Measurements from ENCODE around the gene VMO1. TPM values are rescaled to one million over a fixed set of nuclear protein-coding genes. Genes with fewer than 3 reads are reported as not detected.

VMO1 gene
- polyA plus RNA-seq, 1 donor from 2014 or later: 1.6 TPM

DNA sequence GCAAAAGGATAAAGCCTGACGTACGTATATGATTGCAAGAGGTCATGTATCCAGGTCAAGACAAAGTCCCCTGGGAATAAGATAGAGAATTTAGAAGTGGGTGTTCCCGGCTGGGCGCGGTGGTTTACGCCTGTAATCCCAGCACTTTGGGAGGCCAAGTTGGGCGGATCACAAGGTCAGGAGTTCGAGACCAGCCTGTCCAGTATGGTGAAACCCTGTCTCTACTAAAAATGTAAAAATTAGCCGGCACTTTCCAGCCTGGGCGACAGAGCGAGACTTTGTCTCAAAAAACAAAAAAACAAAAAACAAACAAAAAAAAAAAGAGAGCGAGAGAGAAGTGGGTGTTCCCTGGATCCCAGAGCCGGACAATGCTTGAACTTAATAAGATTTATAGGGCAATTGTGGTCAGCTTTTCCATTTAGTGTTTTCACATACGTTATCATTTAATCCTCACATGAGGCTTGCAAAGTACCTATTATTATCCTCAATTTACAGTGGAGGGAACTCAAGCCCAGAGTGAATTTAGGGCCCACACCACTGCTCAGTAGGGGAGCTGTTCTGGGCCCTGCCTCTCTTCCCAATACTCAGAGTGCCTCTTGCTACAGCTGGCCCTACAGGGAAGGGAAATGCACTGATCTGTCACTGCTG lies 2.1 kb upstream of the VMO1 start:
- H3K27me3 ChIP-seq (ENCODE audit: insufficient read depth, low read depth, low read length): no peaks in the 10 kb centered on the region
- TF ChIP-seq, protein P1, sequence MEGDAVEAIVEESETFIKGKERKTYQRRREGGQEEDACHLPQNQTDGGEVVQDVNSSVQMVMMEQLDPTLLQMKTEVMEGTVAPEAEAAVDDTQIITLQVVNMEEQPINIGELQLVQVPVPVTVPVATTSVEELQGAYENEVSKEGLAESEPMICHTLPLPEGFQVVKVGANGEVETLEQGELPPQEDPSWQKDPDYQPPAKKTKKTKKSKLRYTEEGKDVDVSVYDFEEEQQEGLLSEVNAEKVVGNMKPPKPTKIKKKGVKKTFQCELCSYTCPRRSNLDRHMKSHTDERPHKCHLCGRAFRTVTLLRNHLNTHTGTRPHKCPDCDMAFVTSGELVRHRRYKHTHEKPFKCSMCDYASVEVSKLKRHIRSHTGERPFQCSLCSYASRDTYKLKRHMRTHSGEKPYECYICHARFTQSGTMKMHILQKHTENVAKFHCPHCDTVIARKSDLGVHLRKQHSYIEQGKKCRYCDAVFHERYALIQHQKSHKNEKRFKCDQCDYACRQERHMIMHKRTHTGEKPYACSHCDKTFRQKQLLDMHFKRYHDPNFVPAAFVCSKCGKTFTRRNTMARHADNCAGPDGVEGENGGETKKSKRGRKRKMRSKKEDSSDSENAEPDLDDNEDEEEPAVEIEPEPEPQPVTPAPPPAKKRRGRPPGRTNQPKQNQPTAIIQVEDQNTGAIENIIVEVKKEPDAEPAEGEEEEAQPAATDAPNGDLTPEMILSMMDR (IDR thresholded peaks at IDR 0.05; ENCODE audit: poor library complexity, severe bottlenecking): no peak
- TF ChIP-seq MXI1 (conservative IDR thresholded peaks at IDR 0.05; ENCODE audit: poor library complexity, severe bottlenecking): no peak
- no peak for TF ChIP-seq EP300 (conservative IDR thresholded peaks at IDR 0.05; ENCODE audit: poor library complexity, severe bottlenecking)
- TF ChIP-seq EZH2 (IDR thresholded peaks at IDR 0.05; ENCODE audit: borderline replicate concordance, insufficient read depth, low read length, poor library complexity, severe bottlenecking): no peak
- no peak for TF ChIP-seq TAF1 (IDR thresholded peaks at IDR 0.05; ENCODE audit: low read depth)
- TF ChIP-seq RAD21 (conservative IDR thresholded peaks at IDR 0.05): no peak
- no peak for TF ChIP-seq POLR2AphosphoS5 (IDR thresholded peaks at IDR 0.05)
- TF ChIP-seq, protein P2, sequence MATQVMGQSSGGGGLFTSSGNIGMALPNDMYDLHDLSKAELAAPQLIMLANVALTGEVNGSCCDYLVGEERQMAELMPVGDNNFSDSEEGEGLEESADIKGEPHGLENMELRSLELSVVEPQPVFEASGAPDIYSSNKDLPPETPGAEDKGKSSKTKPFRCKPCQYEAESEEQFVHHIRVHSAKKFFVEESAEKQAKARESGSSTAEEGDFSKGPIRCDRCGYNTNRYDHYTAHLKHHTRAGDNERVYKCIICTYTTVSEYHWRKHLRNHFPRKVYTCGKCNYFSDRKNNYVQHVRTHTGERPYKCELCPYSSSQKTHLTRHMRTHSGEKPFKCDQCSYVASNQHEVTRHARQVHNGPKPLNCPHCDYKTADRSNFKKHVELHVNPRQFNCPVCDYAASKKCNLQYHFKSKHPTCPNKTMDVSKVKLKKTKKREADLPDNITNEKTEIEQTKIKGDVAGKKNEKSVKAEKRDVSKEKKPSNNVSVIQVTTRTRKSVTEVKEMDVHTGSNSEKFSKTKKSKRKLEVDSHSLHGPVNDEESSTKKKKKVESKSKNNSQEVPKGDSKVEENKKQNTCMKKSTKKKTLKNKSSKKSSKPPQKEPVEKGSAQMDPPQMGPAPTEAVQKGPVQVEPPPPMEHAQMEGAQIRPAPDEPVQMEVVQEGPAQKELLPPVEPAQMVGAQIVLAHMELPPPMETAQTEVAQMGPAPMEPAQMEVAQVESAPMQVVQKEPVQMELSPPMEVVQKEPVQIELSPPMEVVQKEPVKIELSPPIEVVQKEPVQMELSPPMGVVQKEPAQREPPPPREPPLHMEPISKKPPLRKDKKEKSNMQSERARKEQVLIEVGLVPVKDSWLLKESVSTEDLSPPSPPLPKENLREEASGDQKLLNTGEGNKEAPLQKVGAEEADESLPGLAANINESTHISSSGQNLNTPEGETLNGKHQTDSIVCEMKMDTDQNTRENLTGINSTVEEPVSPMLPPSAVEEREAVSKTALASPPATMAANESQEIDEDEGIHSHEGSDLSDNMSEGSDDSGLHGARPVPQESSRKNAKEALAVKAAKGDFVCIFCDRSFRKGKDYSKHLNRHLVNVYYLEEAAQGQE (IDR thresholded peaks at IDR 0.05; ENCODE audit: borderline replicate concordance): no peak
- TF ChIP-seq SMC3 (conservative IDR thresholded peaks at IDR 0.05; ENCODE audit: poor library complexity): no peak
- no peaks in the 10 kb centered on the region for H4K20me1 ChIP-seq (ENCODE audit: insufficient read depth)
- H3F3A ChIP-seq (ENCODE audit: insufficient read depth, low read length, poor library complexity, severe bottlenecking): peaks cover 9% of the 10 kb centered on the region
- peak overlapping the region; percentile 88 for H3K27ac ChIP-seq (ENCODE audit: low read length)
- peak overlapping the region; percentile 78 for H3K4me2 ChIP-seq (ENCODE audit: low read length)
- peak overlapping the region; percentile 79 for H3K4me3 ChIP-seq (ENCODE audit: low read length)
- H3K79me2 ChIP-seq (replicated peaks; ENCODE audit: insufficient read depth, low read length): no peaks in the 10 kb centered on the region
- peak overlapping the region; percentile 88 for H3K9ac ChIP-seq (ENCODE audit: low read length)
- H3K9me2 ChIP-seq (ENCODE audit: insufficient read depth, low read length): no peaks in the 10 kb centered on the region
- H3K9me3 ChIP-seq (ENCODE audit: low read length): no peaks in the 10 kb centered on the region
- H2AFZ ChIP-seq (ENCODE audit: low read depth, low read length): no peak overlapping the region
- H3K36me3 ChIP-seq (ENCODE audit: insufficient read depth, low read length): no peaks in the 10 kb centered on the region

DNA sequence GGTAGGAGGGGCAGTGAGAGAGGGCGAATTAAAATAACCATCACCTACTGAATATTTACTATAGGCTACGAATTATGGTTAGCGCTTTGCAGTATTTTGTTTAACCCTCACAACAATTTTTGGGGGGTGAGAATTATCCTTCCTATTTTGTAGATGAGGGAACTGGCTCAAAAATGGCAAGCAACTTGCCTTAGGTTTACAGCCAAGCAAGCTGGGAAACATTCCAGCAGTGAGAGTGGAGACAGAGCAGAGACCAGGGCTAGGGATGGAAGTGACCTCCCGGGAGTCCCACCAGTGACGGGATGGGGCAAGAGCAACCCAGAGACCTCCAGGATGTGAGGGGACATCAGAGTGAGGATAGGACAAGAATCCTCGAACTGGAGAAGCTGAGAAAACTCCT lies 352 bp upstream of the VMO1 start:
- TF ChIP-seq RAD21 (conservative IDR thresholded peaks at IDR 0.05) (no peak), POLR2AphosphoS5 (IDR thresholded peaks at IDR 0.05) (no peak), EP300 (conservative IDR thresholded peaks at IDR 0.05; ENCODE audit: poor library complexity, severe bottlenecking) (no peak), SMC3 (conservative IDR thresholded peaks at IDR 0.05; ENCODE audit: poor library complexity) (no peak), TAF1 (IDR thresholded peaks at IDR 0.05; ENCODE audit: low read depth) (no peak), MXI1 (conservative IDR thresholded peaks at IDR 0.05; ENCODE audit: poor library complexity, severe bottlenecking) (no peak)
- TF ChIP-seq, protein P2 (IDR thresholded peaks at IDR 0.05; ENCODE audit: borderline replicate concordance): no peak
- H3K9me2 ChIP-seq (ENCODE audit: insufficient read depth, low read length): no peaks in the 10 kb centered on the region
- no peaks in the 10 kb centered on the region for H3K9me3 ChIP-seq (ENCODE audit: low read length)
- no peak overlapping the region for H3K27ac ChIP-seq (ENCODE audit: low read length)
- no peaks in the 10 kb centered on the region for H3K36me3 ChIP-seq (ENCODE audit: insufficient read depth, low read length)
- no peak overlapping the region for H3K4me2 ChIP-seq (ENCODE audit: low read length)
- H4K20me1 ChIP-seq (ENCODE audit: insufficient read depth): no peaks in the 10 kb centered on the region
- no peaks in the 10 kb centered on the region for H3K27me3 ChIP-seq (ENCODE audit: insufficient read depth, low read depth, low read length)
- H3F3A ChIP-seq (ENCODE audit: insufficient read depth, low read length, poor library complexity, severe bottlenecking): peaks cover 9% of the 10 kb centered on the region
- H3K79me2 ChIP-seq (replicated peaks; ENCODE audit: insufficient read depth, low read length): no peaks in the 10 kb centered on the region
- no peak overlapping the region for H2AFZ ChIP-seq (ENCODE audit: low read depth, low read length)
- no peak overlapping the region for H3K9ac ChIP-seq (ENCODE audit: low read length)
- H3K4me3 ChIP-seq (ENCODE audit: low read length): no peak overlapping the region
